Measurements from ENCODE around the gene SLC22A23. TPM values are rescaled to one million over a fixed set of nuclear protein-coding genes. Genes with fewer than 3 reads are reported as not detected.

SLC22A23 gene
- total RNA-seq, 4 donors from 2014 or later: 7.1 to 9.6 (median 8.2) TPM

DNA sequence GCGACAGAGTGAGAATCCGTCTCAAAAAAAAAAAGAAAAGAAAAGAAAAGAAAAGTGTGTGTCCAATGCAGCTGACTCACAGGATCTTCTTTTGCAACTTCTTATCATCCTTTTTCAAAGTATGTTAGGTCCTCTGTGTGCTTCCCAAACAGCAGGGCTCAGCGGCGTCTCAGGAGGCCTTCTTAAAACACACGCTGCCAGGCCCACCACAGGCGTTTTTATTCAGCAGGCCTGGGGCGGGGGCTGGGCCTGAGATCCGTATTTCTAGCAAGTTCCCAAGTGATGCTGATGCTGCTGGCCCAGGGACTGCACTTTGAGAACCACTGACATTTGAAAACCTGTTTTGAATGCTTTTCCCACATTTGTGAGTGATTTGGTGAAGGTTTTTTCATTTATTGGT lies 141.0 kb downstream of the SLC22A23 start:
- Histone ChIP-seq H3K4me3 (no peak overlapping the region), H3K36me3 (peaks cover 0 to 8% (median 0%) of the 10 kb centered on the region in 3 donors), H3K4me1 (no peaks in the 10 kb centered on the region), H3K27me3 (no peaks in the 10 kb centered on the region), H3K27ac (no peak overlapping the region), H3K9me3 (no peaks in the 10 kb centered on the region)
- no peak for DNase-seq (ENCODE audit: low spot score in 2 of 2)
- TF ChIP-seq EP300 (IDR thresholded peaks at IDR 0.05) (no peak), POLR2A (IDR thresholded peaks at IDR 0.05) (no peak)
- TF ChIP-seq, protein P1, sequence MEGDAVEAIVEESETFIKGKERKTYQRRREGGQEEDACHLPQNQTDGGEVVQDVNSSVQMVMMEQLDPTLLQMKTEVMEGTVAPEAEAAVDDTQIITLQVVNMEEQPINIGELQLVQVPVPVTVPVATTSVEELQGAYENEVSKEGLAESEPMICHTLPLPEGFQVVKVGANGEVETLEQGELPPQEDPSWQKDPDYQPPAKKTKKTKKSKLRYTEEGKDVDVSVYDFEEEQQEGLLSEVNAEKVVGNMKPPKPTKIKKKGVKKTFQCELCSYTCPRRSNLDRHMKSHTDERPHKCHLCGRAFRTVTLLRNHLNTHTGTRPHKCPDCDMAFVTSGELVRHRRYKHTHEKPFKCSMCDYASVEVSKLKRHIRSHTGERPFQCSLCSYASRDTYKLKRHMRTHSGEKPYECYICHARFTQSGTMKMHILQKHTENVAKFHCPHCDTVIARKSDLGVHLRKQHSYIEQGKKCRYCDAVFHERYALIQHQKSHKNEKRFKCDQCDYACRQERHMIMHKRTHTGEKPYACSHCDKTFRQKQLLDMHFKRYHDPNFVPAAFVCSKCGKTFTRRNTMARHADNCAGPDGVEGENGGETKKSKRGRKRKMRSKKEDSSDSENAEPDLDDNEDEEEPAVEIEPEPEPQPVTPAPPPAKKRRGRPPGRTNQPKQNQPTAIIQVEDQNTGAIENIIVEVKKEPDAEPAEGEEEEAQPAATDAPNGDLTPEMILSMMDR (IDR thresholded peaks at IDR 0.05): no peak
- whole genome bisulfite sequencing, 2 donors: 76 to 77% methylated on average over 8 of the region's 8 CpGs

DNA sequence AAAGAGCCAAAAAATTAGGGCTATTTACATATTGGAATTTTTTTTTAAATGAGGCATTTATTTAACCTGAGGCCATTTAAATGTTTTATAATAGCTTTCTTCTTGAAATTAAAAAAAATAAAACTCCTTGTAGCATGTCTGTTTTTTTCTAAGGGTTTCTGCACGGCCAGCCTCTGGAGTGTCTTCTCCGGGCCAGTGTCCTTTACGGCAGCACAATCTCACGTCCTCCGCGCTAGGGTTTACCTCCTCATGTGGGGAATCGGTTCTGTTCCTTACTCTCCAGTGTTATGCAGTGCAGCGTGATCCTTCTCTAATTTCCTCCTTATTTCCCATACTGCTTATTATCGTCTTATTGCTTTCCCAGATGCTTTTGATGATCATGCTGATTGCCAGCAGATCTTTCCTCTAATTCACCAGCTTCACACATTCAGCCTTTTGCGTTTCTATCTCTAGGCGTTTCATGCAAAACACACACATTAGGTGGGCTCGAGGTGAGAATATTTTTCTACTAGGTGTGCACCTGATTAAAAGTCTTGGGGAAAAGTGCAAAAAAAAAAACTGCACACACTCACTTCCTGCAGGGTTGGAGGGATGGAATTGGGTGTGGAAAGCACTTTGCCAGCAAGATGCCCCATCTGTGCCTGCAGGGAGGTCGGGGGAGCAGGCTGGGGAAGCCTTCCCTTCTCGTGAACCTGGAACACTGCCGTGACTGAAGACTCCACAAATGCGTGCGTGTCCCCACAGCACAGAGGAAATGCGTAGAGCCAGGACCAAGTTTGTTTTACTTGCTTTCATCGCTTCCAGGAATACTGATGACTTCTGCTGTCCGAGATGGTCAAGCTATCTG lies 142.0 kb downstream of the SLC22A23 start:
- Histone ChIP-seq H3K9me3 (no peaks in the 10 kb centered on the region), H3K36me3 (peaks cover 0 to 8% (median 0%) of the 10 kb centered on the region in 3 donors), H3K4me1 (no peaks in the 10 kb centered on the region), H3K4me3 (no peak overlapping the region), H3K27ac (no peak overlapping the region), H3K27me3 (no peaks in the 10 kb centered on the region)
- 84 to 85% methylated on average over 20 of the region's 20 CpGs for WGBS, 2 donors
- TF ChIP-seq, protein P1 (IDR thresholded peaks at IDR 0.05): no peak
- TF ChIP-seq POLR2A (IDR thresholded peaks at IDR 0.05): no peak
- TF ChIP-seq EP300 (IDR thresholded peaks at IDR 0.05): no peak
- DNase-seq (ENCODE audit: low spot score in 2 of 2): no peak

DNA sequence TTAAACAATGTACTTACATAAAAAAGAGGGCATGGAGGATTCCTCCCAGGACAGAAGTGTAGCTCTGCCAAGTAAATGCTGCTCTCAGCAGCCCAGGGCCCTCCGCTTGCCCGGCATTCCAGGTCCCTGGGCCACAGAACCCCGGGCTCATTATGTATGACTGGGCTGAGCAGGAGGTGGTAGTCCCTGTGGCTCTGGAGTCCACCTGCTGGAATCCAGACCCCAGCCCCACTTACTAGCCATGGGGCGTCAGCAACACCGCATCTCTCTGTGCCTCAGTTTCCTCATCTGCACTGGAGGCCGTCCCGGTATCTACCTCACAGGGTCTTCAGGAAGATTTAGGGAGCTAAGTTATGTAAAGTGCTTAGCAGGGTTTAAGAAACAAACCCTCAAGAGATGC lies 142.7 kb downstream of the SLC22A23 start:
- Histone ChIP-seq H3K36me3 (peaks cover 0 to 8% (median 0%) of the 10 kb centered on the region in 3 donors), H3K4me3 (no peak overlapping the region), H3K4me1 (no peaks in the 10 kb centered on the region), H3K27ac (no peak overlapping the region), H3K9me3 (no peaks in the 10 kb centered on the region), H3K27me3 (no peaks in the 10 kb centered on the region)
- DNase-seq (ENCODE audit: low spot score in 2 of 2): no peak
- TF ChIP-seq, protein P1 (IDR thresholded peaks at IDR 0.05): no peak
- TF ChIP-seq EP300 (IDR thresholded peaks at IDR 0.05): no peak
- WGBS, 2 donors: 91 to 93% methylated on average over 7 of the region's 7 CpGs

DNA sequence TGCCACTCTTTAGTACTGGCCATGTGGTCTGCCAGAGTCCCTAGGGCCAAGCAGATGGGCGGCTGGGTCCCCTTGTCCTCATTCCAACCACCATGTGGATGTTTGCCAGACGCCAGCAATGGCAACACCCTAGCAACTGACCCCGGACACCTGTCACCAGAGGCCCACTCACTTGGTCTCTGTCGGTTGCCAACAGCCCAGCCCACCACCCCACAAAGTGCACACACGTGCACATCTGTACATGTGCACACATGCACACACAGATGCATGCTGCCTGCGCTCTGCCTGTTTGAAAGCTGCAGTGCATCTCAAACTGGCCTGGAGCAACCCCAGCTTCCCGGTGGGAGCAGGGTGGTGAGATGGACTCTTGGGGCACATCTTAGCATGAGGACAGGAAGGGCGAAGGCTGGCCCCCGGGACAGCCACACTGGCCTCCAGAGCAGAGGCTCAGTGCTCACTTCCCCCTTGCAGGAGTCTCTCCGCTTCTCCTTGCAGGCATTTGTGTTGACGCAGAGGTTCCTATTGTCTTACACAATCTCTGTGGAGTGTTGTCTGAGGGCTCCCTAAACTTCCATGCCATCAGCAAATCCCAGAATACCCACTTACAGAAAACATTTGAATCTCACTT lies 144.1 kb downstream of the SLC22A23 start:
- Histone ChIP-seq H3K27ac (no peak overlapping the region), H3K36me3 (peaks cover 0 to 8% (median 0%) of the 10 kb centered on the region in 3 donors), H3K27me3 (no peaks in the 10 kb centered on the region), H3K9me3 (no peaks in the 10 kb centered on the region), H3K4me3 (no peak overlapping the region), H3K4me1 (no peaks in the 10 kb centered on the region)
- DNase-seq (ENCODE audit: low spot score in 2 of 2): no peak
- WGBS, 2 donors: 61 to 75% methylated on average over 7 to 8 of the region's 11 CpGs
- TF ChIP-seq EP300 (IDR thresholded peaks at IDR 0.05): peak in 1 of 2 donors; percentile 72
- TF ChIP-seq, protein P1 (IDR thresholded peaks at IDR 0.05): no peak
- no peak for TF ChIP-seq POLR2A (IDR thresholded peaks at IDR 0.05)

DNA sequence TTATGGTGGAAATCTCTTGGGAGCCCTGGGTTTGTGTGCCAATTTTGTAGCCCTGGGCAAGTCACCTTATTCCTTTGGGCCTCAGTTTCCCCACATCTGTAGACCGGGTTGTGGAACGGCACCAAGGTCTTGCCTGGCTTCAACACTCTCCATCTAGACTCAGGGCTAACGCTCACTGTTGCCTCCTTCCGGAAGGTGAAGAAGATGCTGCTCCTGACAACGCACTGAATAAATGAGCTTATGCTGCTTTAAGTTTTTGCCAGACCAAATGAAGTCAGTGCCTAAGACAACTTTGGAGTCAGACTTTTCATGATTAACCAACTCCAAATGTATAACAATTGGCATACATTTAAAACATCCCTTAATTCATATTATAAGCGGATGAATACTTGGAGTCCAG lies 145.0 kb downstream of the SLC22A23 start:
- no peaks in the 10 kb centered on the region for H3K9me3 ChIP-seq
- TF ChIP-seq POLR2A (IDR thresholded peaks at IDR 0.05): no peak
- no peak for TF ChIP-seq EP300 (IDR thresholded peaks at IDR 0.05)
- TF ChIP-seq, protein P1 (IDR thresholded peaks at IDR 0.05): no peak
- no peaks in the 10 kb centered on the region for H3K27me3 ChIP-seq
- 92 to 93% methylated on average over 6 of the region's 6 CpGs for WGBS, 2 donors
- H3K36me3 ChIP-seq: peaks cover 0 to 8% (median 0%) of the 10 kb centered on the region in 3 donors
- H3K4me3 ChIP-seq: no peak overlapping the region
- no peak overlapping the region for H3K27ac ChIP-seq
- no peak for DNase-seq (ENCODE audit: low spot score in 2 of 2)
- no peaks in the 10 kb centered on the region for H3K4me1 ChIP-seq
